A549 (cell line): Measurements from ENCODE around the gene BATF. TPM values are rescaled to one million over a fixed set of nuclear protein-coding genes. Genes with fewer than 3 reads are reported as not detected.
"Not testable (repeated sequence)": the region's sequence is repeated elsewhere in the genome, so short reads cannot be mapped to it uniquely, and the experiment has no call there.

Experiments used
- ATAC-seq, 2 experiments: fragments of 200-7000 bp in 1 of 2; fragments of >200 bp in 1 of 2; cut with Nextera tagmentation in 1 of 2; cut with Tn5 transposase in 1 of 2; 3 replicates each; pipeline versions ENCODE4 v1.8.0 to v1.9.1; 2018 to 2020; ENCODE audit warnings: mild to moderate bottlenecking in 1 of 2, moderate library complexity in 1 of 2
- CTCF ChIA-PET: fragments of 300-600 bp; sonication (Branson Sonifier 250); formaldehyde crosslinking; extraction: SDS; loops from one replicate; lab custom pipeline; 2021; ENCODE audit warnings: antibody characterized with exemption, inconsistent platforms; lab: Yijun Ruan, JAX
- POLR2A ChIA-PET: fragments of 350-600 bp; formaldehyde crosslinking; extraction: SDS; loops from one replicate; lab custom pipeline; 2021; ENCODE audit warnings: antibody characterized with exemption, inconsistent platforms; lab: Yijun Ruan, JAX
- DNase-seq, 2 experiments: peaks; one replicate each; pipeline versions ENCODE4 v3.0.0 to v3.0.0-alpha.2; 2011 to 2016; ENCODE audit warnings: low read depth in 1 of 2, low spot score in 1 of 2
- FAIRE-seq: peaks from 2 replicates; lab custom pipeline; 2011; peaks lifted over from hg19 to GRCh38; lab: Jason Lieb, UNC
- H3K27ac ChIP-seq, 2 experiments: fragments of >200 bp; sonication (Bioruptor Twin); formaldehyde crosslinking; 3 replicates each; pipeline ENCODE4 v1.5.1; 2016 to 2017
- H3K4me1 ChIP-seq: fragments of >200 bp; sonication (Bioruptor Twin); formaldehyde crosslinking; 3 replicates; pipeline ENCODE4 v1.6.1; 2016
- H3K4me2 ChIP-seq: fragments of >200 bp; sonication (Bioruptor Twin); formaldehyde crosslinking; 3 replicates; pipeline ENCODE4 v1.6.1; 2016
- H3K4me3 ChIP-seq: fragments of >200 bp; sonication (Bioruptor Twin); formaldehyde crosslinking; 3 replicates; pipeline ENCODE4 v1.5.1; 2016
- H3K9me3 ChIP-seq: fragments of >200 bp; sonication (Bioruptor Twin); formaldehyde crosslinking; 3 replicates; pipeline ENCODE4 v1.6.1; 2016
- BHLHE40 ChIP-seq: IDR thresholded peaks from 2 replicates; pipeline ENCODE4 v1.6.1; 2012; ENCODE audit warnings: low read depth, low read length, inconsistent platforms
- CBX2 ChIP-seq: fragments of 200-600 bp; sonication (generic); IDR thresholded peaks from 2 replicates; pipeline ENCODE4 v1.6.1; 2016; ENCODE audit warnings: low read depth, mild to moderate bottlenecking, borderline replicate concordance
- CBX8 ChIP-seq: fragments of 200-600 bp; sonication (generic); IDR thresholded peaks from 2 replicates; pipeline ENCODE4 v1.6.1; 2016
- CHD2 ChIP-seq: fragments of 150-350 bp; IDR thresholded peaks from 2 replicates; pipeline ENCODE4 v1.6.1; 2014; ENCODE audit warnings: low read length; ENCODE audit not compliant: partially characterized antibody
- EHF ChIP-seq: fragments of 250-450 bp; sonication (Bioruptor Pico); IDR thresholded peaks from 2 replicates; pipeline ENCODE4 v1.5.0; 2020; ENCODE audit warnings: mild to moderate bottlenecking
- EHMT2 ChIP-seq: fragments of 200-600 bp; sonication (generic); IDR thresholded peaks from 2 replicates; pipeline ENCODE4 v1.6.1; 2016; ENCODE audit warnings: antibody characterized with exemption, low read depth, mild to moderate bottlenecking, moderate library complexity
- FOSB ChIP-seq: fragments of 250-450 bp; sonication (Bioruptor Pico); IDR thresholded peaks from 2 replicates; pipeline ENCODE4 v1.5.0; 2020; ENCODE audit warnings: mild to moderate bottlenecking, moderate library complexity
- FOSL2 ChIP-seq, 2 experiments: fragments of 450-650 bp in 1 of 2; fragments of >200 bp in 1 of 2; sonication (Bioruptor Twin) in 1 of 2; formaldehyde crosslinking; IDR thresholded peaks; 2 replicates each; pipeline versions ENCODE4 v1.5.0 to v1.6.1; 2016 to 2020; ENCODE audit warnings: mild to moderate bottlenecking in 1 of 2, moderate library complexity in 1 of 2
- HDAC2 ChIP-seq: fragments of 200-600 bp; sonication (generic); IDR thresholded peaks from 2 replicates; pipeline ENCODE4 v1.6.1; 2016
- HOXB13 ChIP-seq: fragments of 250-450 bp; sonication (Bioruptor Pico); IDR thresholded peaks from 2 replicates; pipeline ENCODE4 v1.5.0; 2020; ENCODE audit warnings: low read depth, mild to moderate bottlenecking, moderate library complexity
- HOXB5 ChIP-seq: fragments of 250-450 bp; sonication (Bioruptor Pico); IDR thresholded peaks from 2 replicates; pipeline ENCODE4 v1.5.0; 2020; ENCODE audit warnings: mild to moderate bottlenecking, moderate library complexity
- JUN ChIP-seq, 2 experiments: fragments of >200 bp; sonication (Bioruptor Twin); formaldehyde crosslinking; IDR thresholded peaks; 2 replicates in 1 of 2; 3 replicates in 1 of 2; pipeline ENCODE4 v1.6.1; 2016 to 2017
- JUNB ChIP-seq: fragments of >200 bp; sonication (Bioruptor Twin); formaldehyde crosslinking; IDR thresholded peaks from 2 replicates; pipeline ENCODE4 v1.6.1; 2016
- KDM1A ChIP-seq: fragments of 200-600 bp; sonication (generic); IDR thresholded peaks from 2 replicates; pipeline ENCODE4 v1.6.1; 2016; ENCODE audit warnings: low read depth, mild to moderate bottlenecking
- KDM5A ChIP-seq: fragments of 200-600 bp; sonication (generic); IDR thresholded peaks from 2 replicates; pipeline ENCODE4 v1.6.1; 2016; ENCODE audit warnings: antibody characterized with exemption, mild to moderate bottlenecking
- MAZ ChIP-seq: fragments of 150-350 bp; IDR thresholded peaks from 2 replicates; pipeline ENCODE4 v1.6.1; 2014; ENCODE audit warnings: antibody characterized with exemption, low read depth, low read length, borderline replicate concordance
- MYC ChIP-seq: IDR thresholded peaks from 2 replicates; pipeline ENCODE4 v1.6.1; 2012; ENCODE audit warnings: mild to moderate bottlenecking, inconsistent platforms, low read length, improper control_type of control experiment, borderline replicate concordance
- NPAS2 ChIP-seq: fragments of 250-450 bp; sonication (Bioruptor Pico); IDR thresholded peaks from 2 replicates; pipeline ENCODE4 v1.8.0; 2022; ENCODE audit warnings: mild to moderate bottlenecking, moderate library complexity, borderline replicate concordance
- NR3C1 ChIP-seq: fragments of >200 bp; sonication (Bioruptor Twin); formaldehyde crosslinking; IDR thresholded peaks from 3 replicates; pipeline ENCODE4 v1.6.1; 2017
- PHF8 ChIP-seq: fragments of 200-600 bp; sonication (generic); IDR thresholded peaks from 2 replicates; pipeline ENCODE4 v1.6.1; 2016; ENCODE audit warnings: low read depth, mild to moderate bottlenecking, antibody characterized with exemption, moderate library complexity, borderline replicate concordance
- POLR2A ChIP-seq: IDR thresholded peaks from 2 replicates; pipeline ENCODE4 v1.6.1; 2012; ENCODE audit warnings: mild to moderate bottlenecking, low read length
- RCOR1 ChIP-seq: fragments of 150-350 bp; IDR thresholded peaks from 2 replicates; pipeline ENCODE4 v1.6.1; 2014; ENCODE audit warnings: antibody characterized with exemption, low read length, low read depth
- TFCP2L1 ChIP-seq: fragments of 250-450 bp; sonication (Bioruptor Pico); IDR thresholded peaks from 2 replicates; pipeline ENCODE4 v1.5.0; 2021; ENCODE audit warnings: mild to moderate bottlenecking
- WGBS: methylation state at CpG from one replicate; pipeline ENCODE4 v1.1.6; 2017; ENCODE audit errors: missing lambda C conversion rate; 5-methylcytosine and 5-hydroxymethylcytosine counted together
- polyA minus RNA-seq: library from RNA; depleted of rRNA, polyadenylated mRNA; stranded (reverse); fragments of >200 nt; gene quantifications from 2 replicates; pipeline ENCODE4 v1.2.3, GENCODE V29; 2011; rRNA and poly(A)+ RNA removed
- polyA plus RNA-seq, 4 experiments: library from polyadenylated mRNA; depleted of rRNA in 3 of 4; stranded (reverse); fragments of >200 nt; fragmentation: RNase III in 1 of 4; extraction: RNeasy Plus Mini Kit Qiagen cat#74134 plus additional on column Dnase treatment in 1 of 4; gene quantifications; 2 replicates in 3 of 4; 3 replicates in 1 of 4; pipeline ENCODE4 v1.2.3, GENCODE V29; 2011 to 2017
- TF ChIP-seq, protein P1 (sequence below): fragments of >200 bp; sonication (Bioruptor Twin); formaldehyde crosslinking; IDR thresholded peaks from 3 replicates; pipeline ENCODE4 v1.6.1; 2016
- TF ChIP-seq, protein P2 (sequence below): fragments of 150-350 bp; IDR thresholded peaks from 2 replicates; pipeline ENCODE4 v1.6.1; 2014; ENCODE audit warnings: low read depth, mild to moderate bottlenecking, low read length
- TF ChIP-seq, protein P3 (sequence below): fragments of 250-450 bp; sonication (Bioruptor Pico); IDR thresholded peaks from 2 replicates; pipeline ENCODE4 v1.5.0; 2021; ENCODE audit warnings: mild to moderate bottlenecking, moderate library complexity, borderline replicate concordance
- TF ChIP-seq, protein P4 (sequence below): fragments of >200 bp; sonication (Bioruptor Twin); formaldehyde crosslinking; IDR thresholded peaks from 2 replicates; pipeline ENCODE4 v1.6.1; 2016

The BATF gene, protein sequence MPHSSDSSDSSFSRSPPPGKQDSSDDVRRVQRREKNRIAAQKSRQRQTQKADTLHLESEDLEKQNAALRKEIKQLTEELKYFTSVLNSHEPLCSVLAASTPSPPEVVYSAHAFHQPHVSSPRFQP
- not detected in 2 replicates for polyA plus RNA-seq (2011; rRNA removed)
- polyA plus RNA-seq (2012; cell fraction: cytosol; rRNA removed), result 0.05 TPM in 1 of 2 replicates, not detected in the other
- not detected in 2 replicates for polyA plus RNA-seq (2012; cell fraction: nucleus; rRNA removed)
- polyA plus RNA-seq (2017; fragmentation: RNase III; extraction: RNeasy Plus Mini Kit Qiagen cat#74134 plus additional on column Dnase treatment), result not detected in 3 replicates
- not detected in 2 replicates for polyA minus RNA-seq

DNA sequence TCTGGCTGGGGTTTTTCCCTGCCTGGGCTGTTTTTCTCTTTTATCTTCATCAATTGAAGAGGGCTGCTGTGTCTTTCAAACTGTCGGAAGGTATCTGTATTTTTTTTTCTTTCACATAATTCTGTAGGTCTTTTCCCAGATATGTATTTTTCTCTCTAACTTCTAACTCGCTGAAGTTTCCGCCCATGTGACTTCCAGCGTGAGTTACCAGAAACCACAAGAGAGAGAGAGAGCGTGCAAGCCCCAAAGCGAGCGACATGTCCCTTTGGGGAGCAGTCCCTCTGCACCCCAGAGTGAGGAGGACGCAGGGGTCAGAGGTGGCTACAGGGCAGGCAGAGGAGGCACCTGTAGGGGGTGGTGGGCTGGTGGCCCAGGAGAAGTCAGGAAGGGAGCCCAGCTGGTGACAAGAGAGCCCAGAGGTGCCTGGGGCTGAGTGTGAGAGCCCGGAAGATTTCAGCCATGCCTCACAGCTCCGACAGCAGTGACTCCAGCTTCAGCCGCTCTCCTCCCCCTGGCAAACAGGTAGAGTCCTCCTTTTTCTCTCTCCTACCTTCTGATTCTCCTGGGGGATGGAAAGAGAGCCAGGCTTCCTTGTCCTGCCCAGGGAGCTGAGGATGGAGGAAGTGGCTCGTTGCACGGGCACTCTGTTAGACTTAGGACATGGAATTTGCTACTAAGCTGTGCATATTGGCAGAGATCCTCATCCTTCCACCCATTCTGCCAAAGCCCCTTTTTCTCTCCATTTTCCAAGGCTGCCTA lies at the start of gene BATF:
Gene BATF, plus strand, starts transcription at position 246 of the 759 bp plus-strand sequence. Its CDS starts 214 bp downstream, at position 460.
- ChIA-PET POLR2A (interaction anchor here (0.6 kb wide), 1 partner anchor 492 kb away, joined by 3 read pairs; no protein-coding TSS in a partner anchor), CTCF (interaction anchor here (0.6 to 6.7 kb wide), 8 partner anchors 9 to 219 kb away, joined by 3 to 50 read pairs (median 6); no protein-coding TSS in a partner anchor)
- Histone ChIP-seq H3K4me3 (no peak within 1 kb of the TSS), H3K9me3 (no peaks in the 10 kb centered on the region), H3K27ac (peak within 1 kb of the TSS; percentile 30 to 57; a peak in 4 of 6 replicates), H3K4me1 (peaks cover 23% of the 10 kb centered on the region), H3K4me2 (no peak within 1 kb of the TSS)
- TF ChIP-seq TFCP2L1 (CRISPR knock-in tag) (no peak), MYC (no peak), KDM1A (no peak), EHMT2 (no peak), RCOR1 (no peak), PHF8 (no peak), JUN (IDR thresholded peaks at IDR 0.05) (no peak), MAZ (no peak), JUNB (no peak), NPAS2 (CRISPR knock-in tag) (no peak), CBX2 (no peak), NR3C1 (no peak)
- TF ChIP-seq, protein P1, sequence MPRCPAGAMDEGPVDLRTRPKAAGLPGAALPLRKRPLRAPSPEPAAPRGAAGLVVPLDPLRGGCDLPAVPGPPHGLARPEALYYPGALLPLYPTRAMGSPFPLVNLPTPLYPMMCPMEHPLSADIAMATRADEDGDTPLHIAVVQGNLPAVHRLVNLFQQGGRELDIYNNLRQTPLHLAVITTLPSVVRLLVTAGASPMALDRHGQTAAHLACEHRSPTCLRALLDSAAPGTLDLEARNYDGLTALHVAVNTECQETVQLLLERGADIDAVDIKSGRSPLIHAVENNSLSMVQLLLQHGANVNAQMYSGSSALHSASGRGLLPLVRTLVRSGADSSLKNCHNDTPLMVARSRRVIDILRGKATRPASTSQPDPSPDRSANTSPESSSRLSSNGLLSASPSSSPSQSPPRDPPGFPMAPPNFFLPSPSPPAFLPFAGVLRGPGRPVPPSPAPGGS, result no peak
- no peak for FAIRE-seq
- ATAC-seq, result no peak
- WGBS, result 92% methylated on average over 13 of the region's 13 CpGs
- DNase-seq, result no peak

DNA sequence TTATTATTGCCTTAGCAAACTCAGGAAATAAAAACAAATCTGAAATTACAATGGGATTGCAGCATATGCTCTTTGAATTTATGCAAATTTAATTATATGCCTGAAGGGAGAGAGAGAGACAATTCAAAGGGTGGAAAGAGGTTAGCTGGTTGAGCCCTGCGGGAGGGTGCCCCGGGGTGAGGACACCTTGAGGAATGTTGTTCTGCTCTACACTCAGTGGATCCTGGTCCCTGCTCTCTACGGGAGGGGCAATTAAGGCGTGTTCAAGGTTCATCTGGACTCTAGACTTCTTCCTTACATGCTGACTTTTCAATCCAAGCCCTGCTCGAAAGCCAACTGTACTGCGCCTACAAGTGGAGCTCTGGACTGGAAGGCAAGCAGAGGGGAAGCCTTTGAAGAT lies 48.1 kb upstream of the BATF start:
- H3K4me2 ChIP-seq, POLR2A ChIA-PET, H3K9me3 ChIP-seq, DNase-seq, H3K27ac ChIP-seq, H3K4me1 ChIP-seq, FAIRE-seq, H3K4me3 ChIP-seq: not testable (repeated sequence)
- CTCF ChIA-PET, result interaction anchor here (0.8 to 1.8 kb wide), 2 partner anchors 87 to 97 kb away, joined by 3 to 8 read pairs; no protein-coding TSS in a partner anchor
- peak in 1 of 2 experiments; percentile 16; a peak in 1 of 6 replicates for ATAC-seq
- WGBS, result 79% methylated on average over 6 of the region's 6 CpGs

DNA sequence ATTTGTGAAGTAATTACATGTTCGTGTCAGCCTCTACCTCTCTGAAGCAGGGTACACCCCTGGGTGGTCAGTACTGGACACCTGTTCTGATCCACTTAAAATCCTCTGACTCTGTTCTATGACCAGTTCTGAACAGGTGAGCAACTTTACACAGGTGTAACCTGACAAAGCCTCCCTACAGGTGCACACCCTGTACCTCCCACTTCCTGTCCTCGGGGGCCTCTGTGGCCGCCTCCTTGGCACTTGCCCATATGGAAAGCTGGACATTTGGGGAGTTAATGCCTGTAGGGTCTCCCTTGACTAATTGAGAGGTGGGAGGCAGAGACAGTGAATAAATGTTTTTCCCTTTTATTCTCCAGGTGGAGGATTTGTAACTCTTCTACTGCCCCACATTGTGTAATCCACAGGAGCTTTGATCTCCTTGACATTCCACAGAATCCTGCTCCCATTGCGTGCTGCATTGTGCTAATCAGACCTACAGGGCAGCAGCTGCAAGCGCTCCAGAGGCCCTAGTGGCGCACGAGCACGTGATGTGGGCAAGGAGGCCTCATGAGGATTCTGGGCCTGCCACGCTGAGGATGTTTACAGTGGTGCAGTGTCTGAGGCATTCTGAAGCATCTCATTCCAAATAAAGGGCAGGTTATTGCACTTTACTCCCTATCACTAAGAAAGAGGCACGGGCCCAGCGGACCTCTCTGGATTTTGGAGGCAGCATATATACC lies 45.8 kb upstream of the BATF start:
- Histone ChIP-seq H3K4me3 (no peak overlapping the region), H3K4me1 (no peaks in the 10 kb centered on the region), H3K4me2 (no peak overlapping the region), H3K27ac (no peak overlapping the region), H3K9me3 (no peaks in the 10 kb centered on the region)
- DNase-seq (no peak), ATAC-seq (peak in 1 of 2 experiments; percentile 31; a peak in 3 of 6 replicates), FAIRE-seq (no peak)
- POLR2A ChIA-PET, result no interaction called here
- CTCF ChIA-PET, result interaction anchor here (0.6 to 5.9 kb wide), 6 partner anchors 12 to 181 kb away, joined by 3 to 51 read pairs (median 7); partner anchors contain the start of gene FLVCR2
- WGBS, result 90% methylated on average over 11 of the region's 11 CpGs
- TF ChIP-seq JUNB (no peak), KDM5A (no peak), CBX8 (no peak), HOXB13 (CRISPR knock-in tag) (no peak), FOSB (CRISPR knock-in tag) (no peak), HDAC2 (no peak), HOXB5 (CRISPR knock-in tag) (no peak), BHLHE40 (no peak), EHF (CRISPR knock-in tag) (no peak), PHF8 (no peak), POLR2A (no peak), FOSL2 (IDR thresholded peaks at IDR 0.05) (no peak), FOSL2 (CRISPR knock-in tag; IDR thresholded peaks at IDR 0.05) (no peak), CHD2 (no peak), TFCP2L1 (CRISPR knock-in tag) (no peak)
- TF ChIP-seq, protein P2, sequence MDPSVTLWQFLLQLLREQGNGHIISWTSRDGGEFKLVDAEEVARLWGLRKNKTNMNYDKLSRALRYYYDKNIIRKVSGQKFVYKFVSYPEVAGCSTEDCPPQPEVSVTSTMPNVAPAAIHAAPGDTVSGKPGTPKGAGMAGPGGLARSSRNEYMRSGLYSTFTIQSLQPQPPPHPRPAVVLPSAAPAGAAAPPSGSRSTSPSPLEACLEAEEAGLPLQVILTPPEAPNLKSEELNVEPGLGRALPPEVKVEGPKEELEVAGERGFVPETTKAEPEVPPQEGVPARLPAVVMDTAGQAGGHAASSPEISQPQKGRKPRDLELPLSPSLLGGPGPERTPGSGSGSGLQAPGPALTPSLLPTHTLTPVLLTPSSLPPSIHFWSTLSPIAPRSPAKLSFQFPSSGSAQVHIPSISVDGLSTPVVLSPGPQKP, result no peak
- TF ChIP-seq, protein P3, sequence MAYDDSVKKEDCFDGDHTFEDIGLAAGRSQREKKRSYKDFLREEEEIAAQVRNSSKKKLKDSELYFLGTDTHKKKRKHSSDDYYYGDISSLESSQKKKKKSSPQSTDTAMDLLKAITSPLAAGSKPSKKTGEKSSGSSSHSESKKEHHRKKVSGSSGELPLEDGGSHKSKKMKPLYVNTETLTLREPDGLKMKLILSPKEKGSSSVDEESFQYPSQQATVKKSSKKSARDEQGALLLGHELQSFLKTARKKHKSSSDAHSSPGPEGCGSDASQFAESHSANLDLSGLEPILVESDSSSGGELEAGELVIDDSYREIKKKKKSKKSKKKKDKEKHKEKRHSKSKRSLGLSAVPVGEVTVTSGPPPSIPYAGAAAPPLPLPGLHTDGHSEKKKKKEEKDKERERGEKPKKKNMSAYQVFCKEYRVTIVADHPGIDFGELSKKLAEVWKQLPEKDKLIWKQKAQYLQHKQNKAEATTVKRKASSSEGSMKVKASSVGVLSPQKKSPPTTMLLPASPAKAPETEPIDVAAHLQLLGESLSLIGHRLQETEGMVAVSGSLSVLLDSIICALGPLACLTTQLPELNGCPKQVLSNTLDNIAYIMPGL (CRISPR knock-in tag), result no peak
- TF ChIP-seq, protein P4, sequence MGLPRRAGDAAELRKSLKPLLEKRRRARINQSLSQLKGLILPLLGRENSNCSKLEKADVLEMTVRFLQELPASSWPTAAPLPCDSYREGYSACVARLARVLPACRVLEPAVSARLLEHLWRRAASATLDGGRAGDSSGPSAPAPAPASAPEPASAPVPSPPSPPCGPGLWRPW, result no peak
